Daoy (cell line): ENCODE measurements around the gene PDF. TPM values are rescaled to one million over a fixed set of nuclear protein-coding genes. Genes with fewer than 3 reads are reported as not detected.
"Not testable (repeated sequence)": the region's sequence is repeated elsewhere in the genome, so short reads cannot be mapped to it uniquely, and the experiment has no call there.

Experiments used
- DNase-seq: peaks from one replicate; pipeline ENCODE4 v3.0.0-alpha.2; 2015; ENCODE audit warnings: low read depth
- total RNA-seq: library from RNA; depleted of rRNA; stranded (reverse); fragments of >200 nt; shearing (Covaris generic); gene quantifications from 2 replicates; pipeline ENCODE4 v1.2.3, GENCODE V29; 2014

Gene PDF
- total RNA-seq, 1 experiment from 2014 or later, result 32.1 TPM

- DNase-seq, result no peak
These were observed 13.8 kb downstream of the PDF start for GRCh38 chr16:69316595-69317034.

- no peak for DNase-seq
These were observed 14.7 kb downstream of the PDF start for GRCh38 chr16:69315486-69316311.

- no peak for DNase-seq
These were observed 15.9 kb downstream of the PDF start for GRCh38 chr16:69314534-69314933.

GRCh38 chr16:69313469-69313868 is 16.9 kb downstream of the PDF start:
- no peak for DNase-seq

- peak; percentile 33 for DNase-seq
These were observed 18.6 kb downstream of the PDF start for GRCh38 chr16:69311533-69312387.

GRCh38 chr16:69310653-69311532 is 19.5 kb downstream of the PDF start, which contains the start of gene VPS4A:
VPS4A (plus strand) TSS chr16:69311350; CDS start chr16:69311512, 162 bp downstream.
- DNase-seq, result peak; percentile 97

GRCh38 chr16:69309316-69309715 is 21.1 kb downstream of the PDF start:
- no peak for DNase-seq

- DNase-seq, result no peak
These were observed 22.5 kb downstream of the PDF start for GRCh38 chr16:69307856-69308255.

GRCh38 chr16:69307091-69307490 is 23.3 kb downstream of the PDF start:
- no peak for DNase-seq

- no peak for DNase-seq
These were observed 24.4 kb downstream of the PDF start for GRCh38 chr16:69306031-69306430.

- no peak for DNase-seq
These were observed 28.1 kb downstream of the PDF start for GRCh38 chr16:69302301-69302700.

GRCh38 chr16:69301861-69302260 is 28.5 kb downstream of the PDF start:
- no peak for DNase-seq

- DNase-seq, result no peak
These were observed 29.2 kb downstream of the PDF start for GRCh38 chr16:69301187-69301586.

GRCh38 chr16:69298261-69298660 is 32.1 kb downstream of the PDF start:
- DNase-seq, result no peak

GRCh38 chr16:69296771-69297170 is 33.6 kb downstream of the PDF start:
- not testable (repeated sequence) for DNase-seq

GRCh38 chr16:69294051-69294450 is 36.3 kb downstream of the PDF start:
- no peak for DNase-seq

GRCh38 chr16:69293401-69293800 is 37.0 kb downstream of the PDF start:
- no peak for DNase-seq

- not testable (repeated sequence) for DNase-seq
These were observed 38.7 kb downstream of the PDF start for GRCh38 chr16:69291657-69292056.

- DNase-seq, result peak; percentile 31
These were observed 43.3 kb downstream of the PDF start for GRCh38 chr16:69286941-69287713.

- no peak for DNase-seq
These were observed 45.1 kb downstream of the PDF start for GRCh38 chr16:69285240-69285639.

- DNase-seq, result no peak
These were observed 46.5 kb downstream of the PDF start for GRCh38 chr16:69283851-69284250.
